Stimulated activated naive CD4-positive, alpha-beta T cell (primary cell): Measurements from ENCODE around the gene HES7.
A peak's percentile ranks its signal among the peaks of the same experiment; 100 is the strongest.
"Not testable (repeated sequence)": the region's sequence is repeated elsewhere in the genome, so short reads cannot be mapped to it uniquely, and the experiment has no call there.

Experiments used
- DNase-seq, 6 experiments: peaks; one replicate each; lab custom pipeline; 2025; lab: John Stamatoyannopoulos, UW

HES7 gene

DNA sequence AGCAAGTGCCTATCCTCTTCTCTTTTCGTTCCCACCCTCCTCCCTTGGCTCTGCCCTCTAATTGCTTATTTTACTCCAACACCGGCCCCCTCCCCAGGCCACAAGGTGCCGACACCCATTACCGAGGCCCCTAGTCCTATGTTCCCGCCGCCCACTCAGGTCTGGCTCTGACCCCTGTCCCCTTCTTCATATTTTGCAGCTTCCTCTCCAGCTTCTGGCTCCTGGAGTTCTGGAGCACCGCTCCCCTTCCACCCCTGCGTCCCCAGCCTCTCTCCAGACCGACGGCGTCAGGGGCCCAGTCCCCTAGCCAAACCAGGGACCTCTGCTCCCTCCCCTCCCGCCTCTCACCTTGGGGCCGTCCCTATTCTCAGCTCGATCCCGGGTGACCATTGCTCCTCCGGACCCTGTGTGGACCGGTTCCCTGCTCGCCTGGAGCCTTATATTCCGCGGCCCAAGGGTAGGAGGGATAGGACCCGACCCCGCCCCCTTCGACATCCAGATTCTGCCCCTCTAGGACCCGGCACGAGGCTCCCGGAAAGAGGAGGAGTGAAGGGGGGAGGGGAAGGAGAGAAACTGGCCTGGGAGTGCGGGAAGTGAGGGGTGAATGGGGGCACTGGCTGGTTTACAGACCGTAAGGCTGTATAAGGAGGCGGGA lies at the start of gene HES7:
TSS of gene HES7 (minus strand) at position 412 of the 655 bp plus-strand sequence. CDS start at position 390, 22 bp downstream.
- DNase-seq: no peak

- DNase-seq: peak; percentile 38 to 99 (median 83)
Observed at GRCh38 chr17:8173056-8173870, 49.4 kb upstream of the HES7 start.

DNA sequence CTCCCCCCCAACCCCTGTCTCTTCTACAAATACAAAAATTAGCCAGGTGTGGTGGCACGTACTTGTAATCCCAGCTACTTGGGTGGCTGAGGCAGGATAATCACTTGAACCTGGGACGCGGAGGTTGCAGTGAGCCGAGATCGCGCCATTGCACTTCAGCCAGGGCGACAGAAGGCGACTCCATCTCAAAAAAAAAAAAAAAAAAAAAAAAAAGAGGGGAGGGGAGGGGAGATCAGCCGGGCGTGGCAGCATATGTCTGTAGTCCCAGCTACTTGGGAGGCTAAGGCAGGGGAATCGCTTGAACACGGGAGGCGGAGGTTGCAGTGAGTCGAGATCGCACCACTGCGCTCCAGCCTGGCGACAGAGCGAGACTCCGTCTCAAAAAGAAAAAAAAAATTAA lies 46.3 kb upstream of the HES7 start:
- DNase-seq: not testable (repeated sequence)

- DNase-seq: no peak
Observed at GRCh38 chr17:8167526-8167925, 43.6 kb upstream of the HES7 start.

DNA sequence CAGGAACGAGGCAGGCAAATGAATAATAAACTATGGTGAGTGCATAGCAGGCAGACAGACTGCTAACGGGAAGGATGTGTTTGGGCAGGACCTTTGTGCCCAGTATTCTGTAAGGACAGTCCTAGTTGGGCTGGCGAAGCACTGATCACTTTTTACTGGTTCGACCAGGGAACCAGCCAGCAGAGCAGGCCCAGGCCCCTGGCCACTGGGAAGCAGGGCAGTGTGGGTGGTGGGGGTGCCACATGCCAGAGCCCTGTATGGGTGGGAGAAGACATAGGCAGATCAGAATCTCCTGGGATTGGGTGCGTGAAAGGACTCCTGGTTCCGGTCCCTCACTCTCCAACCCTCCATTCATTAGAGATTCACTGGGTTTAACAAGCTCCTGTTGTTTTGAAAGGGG lies 42.8 kb upstream of the HES7 start:
- no peak for DNase-seq

DNA sequence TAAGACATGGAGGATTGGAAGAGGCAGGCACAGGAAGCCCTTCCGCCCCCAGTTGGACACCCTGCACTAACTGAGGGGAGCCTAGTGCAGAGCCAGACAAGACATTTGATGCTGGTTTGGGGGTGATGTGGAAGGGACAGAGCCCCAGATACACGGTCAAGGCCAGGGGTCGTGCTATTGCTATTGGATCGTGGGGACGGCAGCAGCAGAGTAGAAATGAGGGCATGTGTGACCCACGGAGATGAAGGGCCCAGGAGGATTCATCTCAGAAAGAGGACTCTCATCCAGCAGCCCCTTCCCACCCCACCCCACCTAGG lies 40.9 kb upstream of the HES7 start:
- DNase-seq: no peak

DNA sequence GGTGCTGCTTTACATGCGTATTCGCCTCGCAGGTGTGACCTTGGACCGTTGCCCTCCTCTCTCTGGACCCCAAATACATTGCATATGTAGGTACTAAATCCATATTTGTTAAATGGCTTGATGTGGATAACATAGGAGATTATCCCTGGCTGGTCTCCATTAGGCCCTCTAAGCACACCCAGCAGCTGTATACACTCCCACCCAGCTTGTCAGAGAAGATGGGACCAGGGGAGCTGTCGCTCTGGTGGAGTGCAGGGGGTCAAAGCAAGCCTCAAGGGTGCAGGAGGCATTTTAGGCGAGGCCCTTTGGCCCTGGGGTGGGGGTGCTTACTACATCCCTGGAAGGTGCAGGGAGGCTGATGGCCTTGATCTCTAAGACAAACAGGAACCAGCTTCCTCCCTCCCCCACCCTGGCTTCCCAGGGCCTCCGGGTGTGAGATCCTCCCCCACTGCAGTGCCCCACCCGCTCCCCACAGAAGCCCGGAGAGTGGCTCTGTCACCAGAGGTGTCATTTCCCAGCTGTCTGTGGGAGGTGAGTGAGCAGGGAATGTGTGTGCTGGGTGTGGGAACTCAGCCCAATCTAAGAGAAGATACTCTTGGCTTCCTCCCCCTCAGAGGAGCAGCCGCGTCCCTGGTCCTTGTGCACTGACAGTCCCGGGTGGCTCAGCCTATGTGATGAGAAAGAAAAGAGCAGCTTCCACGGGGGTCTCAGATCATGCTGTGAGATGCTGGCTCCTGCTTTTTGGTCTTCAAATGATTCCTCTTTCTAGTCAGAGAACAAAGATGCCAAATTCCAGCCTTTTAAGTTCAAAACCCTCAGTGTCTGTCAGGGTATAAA lies 40.3 kb upstream of the HES7 start:
- DNase-seq: peak; percentile 34 to 77 (median 65)

DNA sequence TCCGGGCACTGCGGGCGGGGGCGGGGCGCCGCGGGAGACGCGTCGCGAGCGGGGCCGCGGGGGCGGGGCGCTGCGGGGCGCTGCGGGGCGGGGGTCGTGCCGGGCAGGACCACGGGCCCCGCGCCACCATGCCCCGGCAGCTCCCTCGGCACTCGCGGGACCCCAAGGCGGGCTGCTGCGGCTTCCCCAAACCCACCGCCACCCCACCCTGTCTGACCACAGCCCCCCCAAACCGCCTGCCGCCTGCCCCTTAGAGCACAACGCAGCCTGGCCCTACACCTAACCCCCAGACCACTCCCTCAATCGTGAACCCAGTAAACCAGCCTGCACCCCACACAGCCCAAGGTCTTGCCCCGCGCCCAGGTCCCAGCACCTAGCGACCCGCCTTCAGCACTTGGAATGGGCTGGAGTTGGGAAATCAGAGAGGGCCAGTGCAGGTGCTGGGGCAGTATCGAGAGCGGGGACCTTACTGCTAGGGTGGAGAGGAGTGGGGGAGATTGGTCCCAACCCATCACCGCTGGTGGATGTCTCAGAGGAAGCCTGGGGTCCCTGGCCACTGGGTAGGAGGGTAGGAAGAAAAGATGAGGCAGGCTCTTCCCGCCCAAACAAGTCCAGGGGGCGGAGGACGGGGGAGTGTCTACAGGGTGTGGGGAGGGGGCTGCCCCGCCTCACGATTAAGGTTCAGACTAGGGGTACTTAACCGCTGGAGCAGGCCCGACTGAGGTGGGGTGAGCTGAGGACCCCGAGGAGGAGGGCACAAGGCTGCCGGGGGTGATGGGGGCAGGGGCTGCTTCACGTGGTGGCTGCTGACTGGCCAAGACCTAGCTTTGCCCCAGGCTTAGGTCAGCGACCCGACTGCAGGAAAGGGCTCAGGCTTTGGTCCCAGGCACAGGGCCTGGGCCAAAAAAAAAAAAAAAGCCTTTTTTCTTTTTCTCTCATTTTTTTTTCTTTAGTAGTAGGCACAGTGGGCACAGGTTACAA lies 39.4 kb upstream of the HES7 start:
- DNase-seq: peak in 3 of 6 experiments; percentile 26 to 54 (median 53)

DNA sequence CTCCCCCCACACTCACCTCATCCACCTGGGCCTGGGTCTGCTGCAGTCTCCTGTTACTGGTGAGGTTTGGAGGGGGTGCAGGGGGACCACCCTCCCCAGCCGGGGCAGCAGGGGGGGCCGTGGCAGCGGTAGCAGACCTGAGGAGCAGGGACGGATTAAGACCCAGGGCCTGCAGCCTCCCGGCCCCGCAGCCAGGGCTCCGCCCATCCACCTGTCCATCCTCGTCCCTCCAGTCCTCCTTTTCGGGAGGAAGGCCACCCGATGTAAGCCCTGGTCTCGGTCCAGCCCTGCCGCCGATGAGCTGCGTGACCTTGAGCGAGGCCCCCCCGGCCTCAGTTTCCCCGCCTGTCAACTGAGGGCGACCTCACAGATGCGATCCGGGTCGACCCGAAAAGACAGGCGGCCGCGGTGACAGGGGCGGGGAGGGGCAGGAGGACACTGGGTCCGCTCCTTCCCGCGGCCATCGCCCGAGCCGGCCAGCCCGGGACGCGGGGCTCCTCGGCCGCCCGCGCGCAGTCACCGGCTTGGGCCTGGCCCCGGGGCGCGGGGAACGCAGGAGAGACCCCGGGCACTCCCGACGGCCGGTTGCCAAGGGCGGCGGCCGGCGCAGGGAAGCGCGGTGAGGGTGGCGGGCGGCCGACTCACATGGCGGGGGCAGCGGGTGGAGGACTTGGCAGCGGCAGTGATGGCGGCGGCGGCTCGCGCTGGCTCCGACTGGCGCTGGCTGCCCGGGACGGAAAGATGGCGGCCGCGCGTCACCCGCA lies 38.5 kb upstream of the HES7 start, which contains the start of gene VAMP2:
TSS of gene VAMP2 (minus strand) at position 716 of the 764 bp plus-strand sequence. CDS start at position 647, 69 bp downstream.
- peak; percentile 73 to 89 (median 78) for DNase-seq

- peak in 1 of 6 experiments; percentile 15 for DNase-seq
Observed at GRCh38 chr17:8161289-8162232, 37.7 kb upstream of the HES7 start.

DNA sequence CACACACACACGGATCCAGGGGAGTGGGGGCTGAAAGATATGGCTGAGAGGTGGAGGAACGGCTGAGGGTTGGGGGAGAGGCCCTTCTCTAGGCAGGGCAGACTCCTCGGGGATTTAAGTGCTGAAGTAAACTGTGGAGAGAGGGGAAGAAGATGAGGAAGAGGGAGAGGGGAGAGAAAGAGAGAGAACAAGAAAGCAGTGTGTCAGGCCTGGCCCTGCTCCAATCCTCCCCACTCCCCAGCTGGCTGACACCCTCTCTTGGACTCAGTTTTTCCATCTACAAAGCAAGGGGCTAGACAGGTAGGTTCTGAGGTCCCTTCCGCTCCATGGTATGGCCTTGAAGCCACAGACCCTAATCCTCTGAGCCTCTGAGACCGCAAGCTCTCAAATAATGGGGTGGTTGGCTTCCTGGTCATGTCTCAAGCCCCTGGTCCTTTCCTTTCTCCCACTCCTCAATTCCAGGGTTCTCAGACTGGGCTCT lies 36.9 kb upstream of the HES7 start:
- no peak for DNase-seq

DNA sequence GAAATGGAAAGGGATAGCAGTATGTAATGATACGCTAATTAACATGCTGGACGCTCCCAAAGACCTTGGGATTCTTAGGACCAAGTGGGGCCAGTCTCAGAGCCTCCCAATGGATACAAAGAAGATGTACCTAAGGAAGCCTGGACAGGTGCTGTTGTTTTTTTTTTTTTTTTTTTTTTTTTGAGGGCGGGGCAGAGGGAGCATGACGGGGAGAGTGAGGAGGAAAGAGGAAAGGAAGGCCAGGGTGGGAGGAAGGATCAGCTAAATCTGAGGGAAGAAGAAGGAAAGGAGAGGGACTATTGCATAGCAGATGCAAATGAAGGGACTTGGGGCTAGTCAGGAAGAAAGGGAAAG lies 36.3 kb upstream of the HES7 start:
- DNase-seq: no peak

DNA sequence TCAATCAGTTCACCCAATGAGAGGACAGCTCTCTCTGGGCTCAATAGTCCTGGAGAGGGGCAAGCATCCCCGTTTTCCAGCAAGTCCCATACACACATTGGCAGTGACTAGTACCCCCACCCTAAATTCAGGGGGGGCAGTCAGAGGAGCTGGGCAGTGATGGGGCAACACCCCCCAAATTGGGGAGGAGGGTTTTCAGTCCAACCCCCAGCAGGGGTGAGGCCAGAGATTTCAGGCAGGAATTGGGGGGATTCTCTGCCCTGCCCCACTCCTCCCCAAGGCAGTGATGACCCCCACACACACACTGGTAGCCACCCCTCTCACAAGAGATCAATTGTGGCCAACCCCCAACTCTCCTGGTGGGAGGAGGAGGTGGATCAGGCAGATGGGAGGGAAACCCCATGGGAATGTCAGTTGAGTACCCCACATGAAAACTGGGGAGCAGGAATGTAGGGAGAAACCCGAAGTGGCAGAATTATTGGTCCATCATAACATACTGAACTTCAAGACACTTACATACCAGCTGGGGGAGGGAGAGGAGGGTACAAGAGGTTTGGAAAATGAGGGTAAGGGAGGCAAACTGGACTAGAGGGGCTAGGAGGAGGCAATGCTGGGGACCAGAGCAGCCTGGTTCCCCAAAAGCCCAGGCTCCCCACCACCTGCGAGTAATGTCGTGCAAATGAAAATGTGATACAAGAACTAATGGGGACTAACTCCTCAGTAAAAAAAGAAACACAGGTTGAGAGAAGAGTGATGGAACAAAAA lies 35.7 kb upstream of the HES7 start:
- DNase-seq: no peak

DNA sequence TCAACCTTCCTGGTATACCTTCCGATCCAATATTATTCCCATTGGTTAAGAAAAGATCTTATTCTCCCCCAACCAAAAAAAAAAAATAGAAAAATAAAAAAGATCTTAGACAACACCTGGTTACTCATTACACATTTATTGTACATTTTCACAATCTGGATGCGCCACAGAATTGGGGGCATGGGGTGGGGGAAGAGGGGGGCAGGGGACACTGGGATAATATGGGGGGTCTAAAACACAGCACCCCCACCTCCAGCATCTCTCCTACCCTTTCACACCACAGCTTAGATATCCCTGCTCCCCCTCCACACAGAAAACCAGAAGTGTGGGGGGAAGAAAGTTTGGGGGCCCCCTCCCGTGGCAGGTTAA lies 35.1 kb upstream of the HES7 start:
- no peak for DNase-seq

- peak; percentile 69 to 88 (median 80) for DNase-seq
Observed at GRCh38 chr17:8158267-8159031, 34.5 kb upstream of the HES7 start.

GRCh38 chr17:8156246-8156992 lies 32.5 kb upstream of the HES7 start:
- peak; percentile 99 to 100 (median 100) for DNase-seq

GRCh38 chr17:8155996-8156245 lies 32.0 kb upstream of the HES7 start:
- no peak for DNase-seq
